ENCODE data around the gene RGS14. TPM values are rescaled to one million over a fixed set of nuclear protein-coding genes. Genes with fewer than 3 reads are reported as not detected.

RGS14 gene
- total RNA-seq, result 10 to 100 TPM; 16.5 to 49.6 (median 24.4) TPM

GRCh38 chr5:177357459-177358351 lies at the start of gene RGS14:
RGS14 (plus strand) TSS chr5:177357924; CDS start chr5:177358025, 101 bp downstream.
- no peaks in the 10 kb centered on the region for H3K9me3 ChIP-seq
- no peaks in the 10 kb centered on the region for H3K36me3 ChIP-seq
- intact Hi-C loops (cut with DNase I; ENCODE audit: low total_unique reads) (no loop called here), in situ Hi-C loops (cut with MboI; ENCODE audit: low pct_ligation_motif_present in 1 of 4, low pct_unique_long_range_greater_than_20kb in 1 of 4, low sequenced_read_pairs in 3 of 4) (no loop called here)
- peak within 1 kb of the TSS in 3 of 4 donors; percentile 34 to 57 (median 42) for H3K4me3 ChIP-seq
- WGBS, 2 donors (ENCODE audit: low coverage in 1 of 2), result 13% methylated on average over 20 of the region's 37 CpGs; no CpG with 5 or more reads in 1 of the 2 donors
- no peaks in the 10 kb centered on the region for H3K27me3 ChIP-seq
- peak; percentile 68 for DNase-seq
- H3K4me1 ChIP-seq, result peaks cover 16 to 38% (median 23%) of the 10 kb centered on the region in 4 donors
- TF ChIP-seq EP300 (IDR thresholded peaks at IDR 0.05; ENCODE audit: low read depth) (no peak), POLR2A (IDR thresholded peaks at IDR 0.05) (peak; percentile 30), POLR2AphosphoS5 (IDR thresholded peaks at IDR 0.05) (peak; percentile 14 to 51 (median 28))
- peak within 1 kb of the TSS; percentile 67 to 84 (median 77) for H3K27ac ChIP-seq

- intact Hi-C loops (cut with DNase I; ENCODE audit: low total_unique reads), result no loop called here
- no peaks in the 10 kb centered on the region for H3K9me3 ChIP-seq
- no peaks in the 10 kb centered on the region for H3K36me3 ChIP-seq
- no peaks in the 10 kb centered on the region for H3K27me3 ChIP-seq
- no peak for TF ChIP-seq EP300 (IDR thresholded peaks at IDR 0.05; ENCODE audit: low read depth)
- TF ChIP-seq POLR2A (IDR thresholded peaks at IDR 0.05), result no peak
- H3K4me1 ChIP-seq, result peaks cover 33 to 53% (median 40%) of the 10 kb centered on the region in 4 donors
- H3K27ac ChIP-seq, result no peak overlapping the region
- DNase-seq, result no peak
- H3K4me3 ChIP-seq, result no peak overlapping the region
- in situ Hi-C loops (cut with MboI; ENCODE audit: low pct_ligation_motif_present in 1 of 4, low pct_unique_long_range_greater_than_20kb in 1 of 4, low sequenced_read_pairs in 3 of 4), result loop anchor here in 1 of 4 donors (25.0 kb wide), 1 partner anchor 154 kb away; the partner anchor contains the start of gene DBN1
- 83 to 91% methylated on average over 2 to 11 of the region's 11 CpGs for WGBS, 2 donors (ENCODE audit: low coverage in 1 of 2)
Observed at GRCh38 chr5:177308740-177309139, 49.0 kb upstream of the RGS14 start.

- Histone ChIP-seq H3K27ac (peak overlapping the region in 2 of 4 donors; percentile 49 to 69), H3K27me3 (no peaks in the 10 kb centered on the region), H3K36me3 (no peaks in the 10 kb centered on the region), H3K9me3 (no peaks in the 10 kb centered on the region), H3K4me3 (no peak overlapping the region), H3K4me1 (peaks cover 28 to 49% (median 35%) of the 10 kb centered on the region in 4 donors)
- peak; percentile 80 for DNase-seq
- in situ Hi-C loops (cut with MboI; ENCODE audit: low pct_ligation_motif_present in 1 of 4, low pct_unique_long_range_greater_than_20kb in 1 of 4, low sequenced_read_pairs in 3 of 4), result loop anchor here in 1 of 4 donors (25.0 kb wide), 1 partner anchor 153 kb away; the partner anchor contains the start of gene DBN1
- intact Hi-C loops (cut with DNase I; ENCODE audit: low total_unique reads), result loop anchor here (10.0 kb wide), 1 partner anchor 145 kb away; no protein-coding TSS in a partner anchor
- TF ChIP-seq POLR2A (IDR thresholded peaks at IDR 0.05), result no peak
- peak; percentile 81 to 87 (median 86) for TF ChIP-seq CTCF (IDR thresholded peaks at IDR 0.05)
- TF ChIP-seq EP300 (IDR thresholded peaks at IDR 0.05; ENCODE audit: low read depth), result no peak
- TF ChIP-seq POLR2AphosphoS5 (IDR thresholded peaks at IDR 0.05), result no peak
- WGBS, 2 donors (ENCODE audit: low coverage in 1 of 2), result 51% methylated on average over 10 of the region's 10 CpGs; no CpG with 5 or more reads in 1 of the 2 donors
Observed at GRCh38 chr5:177309351-177310191, 48.2 kb upstream of the RGS14 start.

- WGBS, 2 donors (ENCODE audit: low coverage in 1 of 2), result 98% methylated on average over 11 of the region's 13 CpGs; no CpG with 5 or more reads in 1 of the 2 donors
- Histone ChIP-seq H3K4me1 (peaks cover 21 to 41% (median 29%) of the 10 kb centered on the region in 4 donors), H3K27me3 (no peaks in the 10 kb centered on the region), H3K36me3 (no peaks in the 10 kb centered on the region), H3K9me3 (no peaks in the 10 kb centered on the region), H3K27ac (peak overlapping the region in 2 of 4 donors; percentile 49 to 69), H3K4me3 (no peak overlapping the region)
- no peak for TF ChIP-seq POLR2AphosphoS5 (IDR thresholded peaks at IDR 0.05)
- no peak for TF ChIP-seq EP300 (IDR thresholded peaks at IDR 0.05; ENCODE audit: low read depth)
- no peak for DNase-seq
- in situ Hi-C loops (cut with MboI; ENCODE audit: low pct_ligation_motif_present in 1 of 4, low pct_unique_long_range_greater_than_20kb in 1 of 4, low sequenced_read_pairs in 3 of 4), result loop anchor here in 1 of 4 donors (25.0 kb wide), 1 partner anchor 152 kb away; the partner anchor contains the start of gene DBN1
- intact Hi-C loops (cut with DNase I; ENCODE audit: low total_unique reads), result loop anchor here (10.0 kb wide), 1 partner anchor 144 kb away; no protein-coding TSS in a partner anchor
Observed at GRCh38 chr5:177310332-177310731, 47.4 kb upstream of the RGS14 start.
